ENCODE measurements around the gene ATP2C2. TPM values are rescaled to one million over a fixed set of nuclear protein-coding genes. Genes with fewer than 3 reads are reported as not detected.

Gene ATP2C2
- total RNA-seq, 4 donors from 2014 or later = 1.1 to 25.8 (median 5.6) TPM

GRCh38 chr16:84413244-84414004 lies 45.1 kb downstream of the ATP2C2 start:
- TF ChIP-seq CTCF (IDR thresholded peaks at IDR 0.05) = no peak
- TF ChIP-seq POLR2A (IDR thresholded peaks at IDR 0.05) = no peak
- intact Hi-C loops (cut with DNase I) = no loop called here
- Histone ChIP-seq H3K27me3 (peaks cover 0 to 12% (median 0%) of the 10 kb centered on the region in 4 donors), H3K36me3 (no peaks in the 10 kb centered on the region), H3K9me3 (no peaks in the 10 kb centered on the region), H3K4me3 (no peak overlapping the region), H3K4me1 (peaks cover 0 to 13% (median 0%) of the 10 kb centered on the region in 3 donors), H3K27ac (no peak overlapping the region)
- WGBS, 2 donors = 71 to 83% methylated on average over 22 of the region's 22 CpGs
- no peak for DNase-seq

- intact Hi-C loops (cut with DNase I) = no loop called here
- Histone ChIP-seq H3K27ac (no peak overlapping the region), H3K4me3 (no peak overlapping the region), H3K27me3 (no peaks in the 10 kb centered on the region), H3K4me1 (peaks cover 0 to 11% (median 0%) of the 10 kb centered on the region in 3 donors), H3K36me3 (no peaks in the 10 kb centered on the region), H3K9me3 (no peaks in the 10 kb centered on the region)
- no peak for DNase-seq
- WGBS, 2 donors = 66 to 71% methylated on average over 9 to 11 of the region's 12 CpGs
- TF ChIP-seq CTCF (IDR thresholded peaks at IDR 0.05) = no peak
Observed at GRCh38 chr16:84414789-84415326, 46.5 kb downstream of the ATP2C2 start.

GRCh38 chr16:84416407-84417321 lies 48.3 kb downstream of the ATP2C2 start:
- intact Hi-C loops (cut with DNase I) = no loop called here
- H3K27ac ChIP-seq = no peak overlapping the region
- no peaks in the 10 kb centered on the region for H3K27me3 ChIP-seq
- H3K4me3 ChIP-seq = no peak overlapping the region
- no peaks in the 10 kb centered on the region for H3K9me3 ChIP-seq
- 74 to 84% methylated on average over 5 to 8 of the region's 20 CpGs for WGBS, 2 donors
- no peak for DNase-seq
- no peaks in the 10 kb centered on the region for H3K36me3 ChIP-seq
- TF ChIP-seq CTCF (IDR thresholded peaks at IDR 0.05) (no peak), POLR2A (IDR thresholded peaks at IDR 0.05) (no peak)
- H3K4me1 ChIP-seq = no peaks in the 10 kb centered on the region

GRCh38 chr16:84418056-84418849 lies 49.9 kb downstream of the ATP2C2 start:
- Histone ChIP-seq H3K27ac (no peak overlapping the region), H3K9me3 (no peaks in the 10 kb centered on the region), H3K36me3 (no peaks in the 10 kb centered on the region), H3K4me1 (no peaks in the 10 kb centered on the region), H3K27me3 (no peaks in the 10 kb centered on the region), H3K4me3 (no peak overlapping the region)
- 90 to 94% methylated on average over 21 to 24 of the region's 25 CpGs for WGBS, 2 donors
- no peak for TF ChIP-seq CTCF (IDR thresholded peaks at IDR 0.05)
- TF ChIP-seq POLR2A (IDR thresholded peaks at IDR 0.05) = no peak
- DNase-seq = no peak
- intact Hi-C loops (cut with DNase I) = no loop called here

All from esophagus squamous epithelium (tissue), 5 donors.